Measurements from ENCODE around the gene CACNG5.

CACNG5 gene

DNA sequence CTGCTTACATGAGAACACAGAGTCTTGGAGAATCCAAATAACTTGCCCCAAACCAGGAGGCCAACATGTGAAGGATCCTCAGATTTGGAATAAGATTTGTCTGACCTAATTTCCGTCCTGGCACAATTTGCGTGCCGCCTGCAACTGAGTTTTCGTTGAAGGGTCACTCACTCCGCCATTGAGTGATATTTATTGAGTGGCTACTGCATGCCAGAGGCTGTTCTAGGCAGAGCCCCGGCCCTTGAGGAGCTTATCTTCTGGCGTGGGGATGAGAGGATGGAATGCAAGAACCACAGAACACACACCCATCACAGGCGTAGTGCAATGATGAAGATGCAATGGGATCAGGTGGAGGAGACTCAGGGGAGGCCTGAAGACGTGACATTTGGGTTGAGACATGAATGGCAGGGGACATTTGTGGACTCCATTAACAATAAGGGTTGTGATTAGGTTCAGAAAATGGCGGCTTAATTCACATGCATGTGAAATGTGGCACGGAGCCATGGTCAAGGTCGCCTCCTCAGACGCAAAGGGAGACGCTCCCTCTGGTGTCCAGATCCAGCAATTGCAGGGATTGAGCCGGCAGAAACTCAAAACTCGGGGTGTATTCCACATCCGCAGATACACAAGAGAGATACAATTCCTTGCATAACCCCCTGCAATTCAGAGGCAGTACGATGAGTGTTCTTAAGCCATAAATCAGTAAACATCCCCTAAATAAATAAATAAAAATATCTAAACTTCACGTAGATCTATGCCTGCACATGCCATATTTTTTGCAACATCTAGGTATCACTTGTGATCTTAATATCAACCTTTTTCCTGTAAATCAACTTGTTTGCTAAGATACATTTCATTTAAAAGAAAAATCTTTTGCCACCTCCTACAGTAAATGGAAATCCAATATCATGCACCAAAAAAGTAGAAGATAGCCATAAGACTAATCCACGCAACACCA is 71.7 kb downstream of the CACNG5 start:
- peak; percentile 18 for DNase-seq (ENCODE audit: low read depth)

DNA sequence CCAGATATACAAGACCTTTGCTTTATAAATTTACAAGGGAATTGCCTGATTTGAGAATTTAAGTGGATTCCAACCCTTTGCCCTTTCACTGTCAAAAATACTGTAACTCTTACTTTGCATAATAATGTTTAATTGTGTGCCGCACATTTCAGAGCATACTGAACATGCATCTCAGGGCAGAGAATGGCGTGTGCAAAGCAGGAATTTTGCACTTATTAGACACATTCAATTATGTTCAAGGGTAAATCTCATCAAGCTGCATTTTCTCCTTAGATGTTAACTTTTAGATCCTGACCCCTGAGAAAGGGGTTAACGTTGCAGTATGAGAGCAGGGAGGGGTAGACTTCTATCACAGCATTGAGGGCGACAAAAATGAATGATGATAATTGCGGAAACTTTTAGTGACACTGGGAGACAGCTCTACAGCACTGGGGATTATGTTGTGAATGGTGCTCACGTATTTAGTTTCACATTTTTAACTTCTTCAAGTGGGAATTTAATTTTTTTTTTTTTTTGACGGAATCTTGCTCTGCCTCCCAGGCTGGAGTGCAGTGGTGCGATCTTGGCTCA is 75.0 kb downstream of the CACNG5 start:
- DNase-seq (ENCODE audit: low read depth) = no peak

DNA sequence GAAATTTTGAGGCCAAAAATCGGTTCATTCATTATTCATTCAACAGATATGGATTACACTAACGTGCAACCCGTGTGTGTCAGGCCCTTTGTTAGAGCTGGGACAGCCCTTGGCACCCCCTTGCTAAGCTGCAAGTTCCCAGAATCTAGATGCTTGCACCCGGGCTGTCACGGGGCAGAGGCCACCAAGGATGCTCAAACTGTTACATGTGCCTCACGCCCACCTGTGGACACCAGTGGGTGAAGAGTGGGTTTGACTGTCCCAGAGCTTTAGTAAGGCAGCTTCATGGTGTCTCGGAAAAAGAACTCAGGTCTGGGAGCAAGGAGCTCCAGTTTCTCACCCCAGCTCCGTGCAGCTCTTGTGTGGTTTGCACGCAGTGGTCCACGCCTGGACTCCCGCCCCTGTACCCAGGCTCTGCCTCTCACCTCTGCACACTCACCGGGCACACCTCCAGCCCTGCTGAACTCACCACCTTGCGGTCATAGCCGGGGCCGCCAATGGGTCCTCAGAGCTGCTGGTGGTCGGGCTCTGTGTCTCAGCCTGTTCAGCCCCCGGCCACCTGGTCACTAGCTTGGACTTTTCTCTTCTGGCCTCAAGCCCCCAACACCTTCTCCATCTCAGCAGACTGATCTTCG is 75.9 kb downstream of the CACNG5 start:
- no peak for DNase-seq (ENCODE audit: low read depth)

DNA sequence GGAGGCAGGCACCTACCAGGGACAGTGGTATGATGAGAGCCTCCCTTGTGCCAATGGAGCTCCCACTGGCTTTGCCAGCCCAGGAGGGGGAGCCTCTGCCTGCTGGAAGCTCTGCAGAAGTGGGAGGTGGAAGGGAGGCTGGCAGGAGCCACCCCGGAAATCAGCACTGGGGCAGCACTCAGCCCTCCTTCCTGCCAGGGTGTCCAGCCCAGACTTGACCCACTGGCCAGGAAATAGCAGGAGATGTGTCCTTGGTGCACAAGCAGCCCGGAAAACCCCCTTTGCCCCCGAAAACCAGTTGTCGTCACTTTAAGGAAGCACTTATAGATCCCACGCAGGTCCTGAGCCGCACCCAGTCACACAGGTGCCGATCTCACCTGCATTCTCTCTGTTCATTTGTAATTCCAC is 80.3 kb downstream of the CACNG5 start:
- no peak for DNase-seq (ENCODE audit: low read depth)

DNA sequence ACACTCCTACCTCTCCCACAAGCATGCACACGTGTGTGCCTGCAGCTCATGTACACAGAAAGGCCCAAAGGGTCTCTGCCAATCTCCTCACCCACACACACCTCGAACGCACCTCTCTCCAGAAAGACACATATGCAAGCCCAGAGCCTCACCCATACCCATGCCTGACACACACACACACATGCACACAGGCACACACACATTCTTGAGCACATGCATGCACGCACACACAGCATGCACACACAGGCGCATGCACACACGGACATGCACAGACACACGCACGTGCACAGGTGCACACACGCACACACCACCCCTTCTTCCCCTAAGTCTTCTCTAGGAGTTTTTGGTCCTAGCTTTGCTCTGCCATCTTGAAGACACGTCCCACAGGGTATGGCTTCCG is 80.9 kb downstream of the CACNG5 start:
- no peak for DNase-seq (ENCODE audit: low read depth)

DNA sequence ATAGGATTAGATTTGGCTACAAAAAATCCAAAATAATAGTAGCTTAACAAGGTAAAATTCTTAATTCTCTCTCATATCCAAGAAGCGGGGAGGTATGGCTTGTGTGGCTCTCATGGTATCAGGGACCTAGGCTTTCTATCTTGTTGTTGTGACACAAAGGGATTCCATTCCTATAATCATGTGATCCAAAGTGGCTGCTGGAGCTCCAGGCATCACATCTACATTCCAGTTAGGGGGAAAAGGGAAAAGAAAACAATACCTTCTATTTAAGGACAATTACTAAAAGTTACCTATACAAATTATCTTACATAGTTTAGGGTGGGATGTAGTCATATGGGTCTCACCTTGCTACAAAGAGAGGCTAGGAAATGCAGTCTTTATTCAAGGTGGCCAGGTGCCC is 82.0 kb downstream of the CACNG5 start:
- DNase-seq (ENCODE audit: low read depth) = no peak

DNA sequence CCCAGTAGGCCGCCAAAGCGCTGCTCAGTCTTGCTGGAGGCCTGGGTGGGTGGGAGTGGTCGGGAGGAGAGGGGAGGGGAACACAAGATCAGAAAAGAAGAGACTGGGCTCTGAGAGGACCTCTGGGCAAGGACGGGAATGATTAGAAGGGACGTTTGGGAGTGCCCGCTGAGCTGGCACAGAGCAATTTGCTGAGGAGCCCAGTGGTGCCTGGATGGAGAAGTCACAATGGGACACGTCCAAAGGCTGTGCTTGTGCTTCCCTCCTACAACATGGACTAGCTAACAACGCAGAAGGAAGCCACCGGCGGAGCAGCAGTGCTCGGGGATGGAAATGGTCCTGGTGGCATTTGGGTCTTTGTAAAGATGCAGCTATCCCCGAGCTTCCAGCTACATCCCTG is 84.0 kb downstream of the CACNG5 start:
- no peak for DNase-seq (ENCODE audit: low read depth)

DNA sequence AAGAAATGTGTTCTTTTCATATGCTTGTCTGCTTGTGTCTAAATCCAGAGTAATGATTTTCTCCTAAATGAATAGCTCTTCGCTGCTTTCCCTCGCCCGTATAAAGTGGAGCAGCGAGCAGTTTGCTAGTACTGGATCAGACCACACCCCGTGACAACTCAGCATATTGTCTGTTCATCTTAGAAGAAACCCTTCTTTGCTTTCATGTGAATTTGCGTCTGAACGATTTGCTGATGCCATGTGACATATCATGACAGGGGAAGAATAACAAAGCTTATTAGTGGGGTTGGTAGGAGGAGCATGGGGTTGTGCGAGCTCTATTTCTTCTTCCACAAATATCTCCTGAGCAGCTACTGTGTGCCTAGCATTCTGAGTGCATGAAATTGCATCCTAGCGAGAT is 85.5 kb downstream of the CACNG5 start:
- DNase-seq (ENCODE audit: low read depth) = no peak

DNA sequence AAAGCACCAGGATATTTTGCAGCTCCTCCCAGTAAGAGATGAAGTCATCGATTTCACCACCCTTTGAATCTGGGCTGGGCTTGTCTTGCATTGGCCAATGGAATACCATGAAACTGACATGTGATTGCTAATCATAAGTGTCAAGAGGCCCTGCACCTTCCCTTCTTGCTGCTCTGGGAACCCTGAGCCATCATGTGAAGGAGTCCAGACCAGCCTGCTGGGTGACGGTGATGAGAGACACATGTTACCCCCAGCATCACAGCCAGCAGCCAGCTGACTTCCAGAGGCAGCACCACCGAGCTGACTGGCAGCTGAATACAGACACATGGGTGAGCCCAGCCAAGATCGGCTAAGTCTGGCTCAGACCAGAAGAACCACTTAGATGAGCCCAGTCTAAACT is 86.0 kb downstream of the CACNG5 start:
- DNase-seq (ENCODE audit: low read depth) = no peak

DNA sequence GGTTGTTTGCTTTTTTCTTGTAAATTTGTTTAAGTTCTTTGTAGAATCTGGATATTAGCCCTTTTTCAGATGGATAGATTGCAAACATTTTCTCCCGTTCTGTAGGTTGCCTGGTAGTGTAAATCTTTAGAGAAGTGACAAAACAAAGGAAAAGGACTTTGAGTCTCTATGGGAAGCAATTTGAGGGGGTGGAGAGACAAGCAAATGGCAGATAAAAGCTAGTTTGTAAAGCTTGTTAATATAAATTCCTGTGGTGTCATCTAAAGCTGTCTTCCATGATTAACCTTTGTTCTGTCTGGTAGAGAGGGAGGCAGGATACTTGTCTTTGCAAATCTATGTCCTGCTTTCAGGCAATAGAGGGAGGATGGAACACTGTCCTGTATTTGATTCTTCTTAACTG is 89.0 kb downstream of the CACNG5 start:
- DNase-seq (ENCODE audit: low read depth) = no peak

DNA sequence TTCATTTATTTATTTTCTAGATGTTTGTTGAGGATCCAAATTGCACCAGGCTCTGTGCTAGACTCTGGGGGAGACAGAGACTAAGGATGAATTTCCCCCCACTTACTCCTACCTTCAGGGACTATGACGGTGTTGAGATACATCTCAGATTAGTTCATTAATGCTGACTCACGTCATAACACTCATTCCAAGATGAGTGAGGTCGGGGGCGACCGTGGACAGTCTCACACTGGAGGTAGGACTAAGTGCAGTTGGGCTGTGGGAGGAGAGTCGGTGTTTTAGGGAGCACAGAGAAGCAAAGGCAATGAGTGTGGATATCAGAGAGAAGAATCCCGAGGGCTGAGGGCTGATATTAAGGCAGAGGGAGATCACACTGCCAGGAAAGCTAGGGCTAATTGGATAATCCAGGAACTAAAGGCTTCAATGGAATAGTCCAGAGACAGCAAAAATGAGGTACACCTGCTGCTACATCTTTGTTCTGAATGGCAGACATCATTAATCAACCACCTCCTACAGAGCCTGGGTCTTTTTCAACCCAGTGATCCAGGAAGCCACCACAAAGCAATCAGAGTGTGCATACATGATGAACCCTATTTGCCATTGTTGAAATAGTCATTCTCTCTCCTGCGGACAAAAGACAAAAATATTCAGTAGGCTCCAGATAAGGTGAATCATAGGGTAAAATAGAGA is 91.0 kb downstream of the CACNG5 start:
- no peak for DNase-seq (ENCODE audit: low read depth)

DNA sequence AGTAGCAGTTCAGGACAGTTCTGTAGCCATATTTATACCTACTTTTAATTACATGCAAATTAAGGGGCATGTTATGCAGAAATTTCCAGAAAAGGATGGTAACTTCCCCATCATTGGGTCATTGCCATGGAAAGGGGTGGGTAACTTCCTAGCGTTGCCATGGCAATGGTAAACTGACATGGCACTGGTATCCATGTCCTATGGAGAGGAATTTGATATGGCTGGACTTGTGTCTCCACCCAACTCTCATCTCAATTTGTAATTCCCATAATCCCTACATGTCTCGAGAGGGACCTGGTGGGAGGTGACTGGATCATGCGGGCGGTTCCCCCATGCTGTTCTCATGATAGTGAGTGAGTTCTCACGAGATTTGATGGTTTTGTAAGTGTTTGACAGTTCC is 94.0 kb downstream of the CACNG5 start:
- DNase-seq (ENCODE audit: low read depth) = no peak

DNA sequence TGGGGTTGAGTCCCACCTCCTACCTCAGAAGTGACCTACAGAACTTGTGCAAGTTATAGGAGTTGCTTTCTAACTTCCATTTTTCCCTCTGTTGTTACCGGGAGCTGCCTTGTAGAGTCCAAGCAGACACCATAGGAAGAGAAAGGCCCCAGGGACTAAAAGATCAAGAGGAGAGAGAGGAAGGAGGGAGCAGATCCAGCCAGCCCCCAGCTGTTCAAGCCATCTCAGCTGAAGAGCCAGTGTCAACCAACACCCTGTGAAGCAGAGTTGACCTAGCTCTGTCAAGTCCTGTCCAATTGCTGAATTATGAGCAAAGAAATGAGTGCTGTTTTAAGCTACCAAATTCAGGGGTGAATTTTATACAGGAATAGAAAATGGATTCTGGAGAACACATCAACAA is 94.7 kb downstream of the CACNG5 start:
- no peak for DNase-seq (ENCODE audit: low read depth)

DNA sequence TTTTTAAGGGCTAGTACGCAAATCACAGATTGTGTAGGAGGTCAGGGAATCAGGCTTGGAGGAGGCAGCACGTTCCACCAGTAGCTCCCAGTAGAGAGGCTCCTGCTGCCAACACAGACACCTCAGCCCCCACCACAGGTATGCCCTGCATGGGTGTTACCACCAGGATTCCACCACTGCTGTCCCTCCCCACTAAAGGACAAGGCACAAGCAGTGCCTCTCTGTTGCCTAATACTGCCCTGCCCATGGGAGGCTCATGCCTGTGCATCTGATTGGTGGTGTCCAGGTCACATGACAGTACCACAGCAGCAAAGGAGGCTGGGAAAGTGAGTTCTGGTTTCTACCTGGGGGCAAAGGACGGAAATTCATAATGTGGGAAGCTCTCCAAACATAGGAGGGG is 96.0 kb downstream of the CACNG5 start:
- DNase-seq (ENCODE audit: low read depth) = no peak

DNA sequence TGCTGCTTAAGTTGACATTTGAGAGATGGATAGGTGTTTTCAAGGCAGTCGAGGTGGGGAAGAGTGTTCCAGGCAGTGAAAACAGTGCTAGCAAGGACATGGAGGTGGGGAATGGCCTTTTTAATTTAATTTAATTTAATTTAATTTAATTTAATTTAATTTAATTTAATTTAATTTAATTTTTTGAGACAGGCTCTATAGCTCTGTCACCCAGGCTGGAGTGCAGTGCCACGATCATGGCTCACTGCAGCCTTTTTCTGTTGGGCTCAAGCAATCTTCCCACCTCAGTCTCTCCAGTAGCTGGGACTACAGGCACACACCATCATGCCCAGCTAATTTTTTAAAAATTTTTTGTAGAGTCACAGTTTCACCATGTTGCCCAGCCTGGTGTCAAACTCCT is 97.4 kb downstream of the CACNG5 start:
- DNase-seq (ENCODE audit: low read depth) = no peak

DNA sequence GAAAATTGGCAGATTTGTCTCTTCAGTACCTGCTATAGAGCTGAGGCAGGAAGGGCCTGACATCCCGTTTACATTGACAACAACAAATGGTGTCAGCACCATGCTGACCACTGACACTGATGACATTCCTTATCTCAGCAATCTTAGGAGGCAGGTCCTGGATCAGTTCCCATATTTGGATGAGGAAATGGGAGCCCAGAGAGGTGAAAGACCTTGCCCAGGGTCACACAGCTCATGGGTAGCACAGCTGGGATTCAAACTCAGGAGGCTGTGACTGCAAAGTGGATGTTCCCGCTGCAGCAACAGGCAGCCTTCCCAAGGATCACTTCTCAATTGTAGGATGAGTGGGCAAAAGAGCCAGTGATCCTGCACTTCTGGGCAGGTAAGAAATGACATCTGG is 99.1 kb downstream of the CACNG5 start:
- no peak for DNase-seq (ENCODE audit: low read depth)
